Measurements from ENCODE around the gene GLIPR1. TPM values are rescaled to one million over a fixed set of nuclear protein-coding genes. Genes with fewer than 3 reads are reported as not detected.
"Not testable (repeated sequence)": the region's sequence is repeated elsewhere in the genome, so short reads cannot be mapped to it uniquely, and the experiment has no call there.

GLIPR1 gene
- total RNA-seq, 1 experiment from 2014 or later = 13.6 TPM

GRCh38 chr12:75471902-75472890 lies 8.4 kb upstream of the GLIPR1 start:
- DNase-seq (ENCODE audit: extremely low read depth, low read depth) = no peak

- DNase-seq (ENCODE audit: extremely low read depth, low read depth) = no peak
Observed at GRCh38 chr12:75474116-75474515, 6.4 kb upstream of the GLIPR1 start.

- DNase-seq (ENCODE audit: extremely low read depth, low read depth) = no peak
Observed at GRCh38 chr12:75476071-75476470, 4.5 kb upstream of the GLIPR1 start.

GRCh38 chr12:75477137-75477536 lies 3.4 kb upstream of the GLIPR1 start:
- no peak for DNase-seq (ENCODE audit: extremely low read depth, low read depth)

- DNase-seq (ENCODE audit: extremely low read depth, low read depth) = no peak
Observed at GRCh38 chr12:75478116-75478794, 2.3 kb upstream of the GLIPR1 start.

GRCh38 chr12:75479963-75480461 lies 543 bp upstream of the GLIPR1 start:
- DNase-seq (ENCODE audit: extremely low read depth, low read depth) = no peak

- DNase-seq (ENCODE audit: extremely low read depth, low read depth) = no peak
Observed at GRCh38 chr12:75481013-75481705, 604 bp downstream of the GLIPR1 start.

GRCh38 chr12:75481774-75482173 lies 1.2 kb downstream of the GLIPR1 start:
- DNase-seq (ENCODE audit: extremely low read depth, low read depth) = no peak

- DNase-seq (ENCODE audit: extremely low read depth, low read depth) = no peak
Observed at GRCh38 chr12:75482646-75483045, 2.1 kb downstream of the GLIPR1 start.

GRCh38 chr12:75483431-75483830 lies 2.9 kb downstream of the GLIPR1 start:
- no peak for DNase-seq (ENCODE audit: extremely low read depth, low read depth)

GRCh38 chr12:75484450-75484849 lies 3.9 kb downstream of the GLIPR1 start:
- DNase-seq (ENCODE audit: extremely low read depth, low read depth) = not testable (repeated sequence)

GRCh38 chr12:75487308-75487707 lies 6.8 kb downstream of the GLIPR1 start:
- no peak for DNase-seq (ENCODE audit: extremely low read depth, low read depth)

GRCh38 chr12:75488553-75488952 lies 8.0 kb downstream of the GLIPR1 start:
- no peak for DNase-seq (ENCODE audit: extremely low read depth, low read depth)

GRCh38 chr12:75489187-75489586 lies 8.6 kb downstream of the GLIPR1 start:
- no peak for DNase-seq (ENCODE audit: extremely low read depth, low read depth)

- DNase-seq (ENCODE audit: extremely low read depth, low read depth) = no peak
Observed at GRCh38 chr12:75489613-75490210, 9.2 kb downstream of the GLIPR1 start.

- no peak for DNase-seq (ENCODE audit: extremely low read depth, low read depth)
Observed at GRCh38 chr12:75491169-75491568, 10.6 kb downstream of the GLIPR1 start.

- DNase-seq (ENCODE audit: extremely low read depth, low read depth) = no peak
Observed at GRCh38 chr12:75503459-75503858, 22.9 kb downstream of the GLIPR1 start.

- no peak for DNase-seq (ENCODE audit: extremely low read depth, low read depth)
Observed at GRCh38 chr12:75503866-75504265, 23.3 kb downstream of the GLIPR1 start.

GRCh38 chr12:75505706-75506312 lies 25.3 kb downstream of the GLIPR1 start:
- no peak for DNase-seq (ENCODE audit: extremely low read depth, low read depth)

- DNase-seq (ENCODE audit: extremely low read depth, low read depth) = no peak
Observed at GRCh38 chr12:75507086-75507485, 26.5 kb downstream of the GLIPR1 start.
